Activated CD4-positive, alpha-beta T cell treated with anti-CD3 and anti-CD28 coated beads, Interleukin-2, Interleukin-4, amounts not matched to agents 100 ng/mL and 50 ng/mL, durations not matched to agents 16 hours and 8 hours (primary cell): ENCODE data around the gene CFAP298.
"Not testable (repeated sequence)": the region's sequence is repeated elsewhere in the genome, so short reads cannot be mapped to it uniquely, and the experiment has no call there.

ENCODE experiments used
- DNase-seq: peaks from one replicate; pipeline ENCODE4 v3.0.0-alpha.2; 2020; ENCODE audit warnings: low spot score

CFAP298 gene

GRCh38 chr21:32566741-32567389, 45.3 kb downstream of the CFAP298 start:
- DNase-seq, result no peak

GRCh38 chr21:32565856-32566465, 46.2 kb downstream of the CFAP298 start:
- no peak for DNase-seq

GRCh38 chr21:32562915-32563314, 49.3 kb downstream of the CFAP298 start:
- no peak for DNase-seq

GRCh38 chr21:32562426-32562825, 49.8 kb downstream of the CFAP298 start:
- no peak for DNase-seq

- not testable (repeated sequence) for DNase-seq
Measured at GRCh38 chr21:32561476-32561875, 50.7 kb downstream of the CFAP298 start.

GRCh38 chr21:32560896-32561295, 51.3 kb downstream of the CFAP298 start:
- no peak for DNase-seq

- no peak for DNase-seq
Measured at GRCh38 chr21:32559006-32559610, 53.1 kb downstream of the CFAP298 start.

GRCh38 chr21:32558106-32558505, 54.1 kb downstream of the CFAP298 start:
- DNase-seq, result no peak

- DNase-seq, result no peak
Measured at GRCh38 chr21:32554832-32555638, 57.1 kb downstream of the CFAP298 start.

GRCh38 chr21:32549886-32550285, 62.3 kb downstream of the CFAP298 start:
- DNase-seq, result no peak

- DNase-seq, result no peak
Measured at GRCh38 chr21:32549440-32549839, 62.7 kb downstream of the CFAP298 start.
